Mesenchymal stem cell (in vitro differentiated cells and primary cell): ENCODE results near the gene LDLRAP1.

Source experiments
- DNase-seq: peaks from one replicate; pipeline ENCODE4 v3.0.0-alpha.2; 2013
- H2AFZ ChIP-seq: one replicate; pipeline ENCODE4 v1.6.1; 2013; ENCODE audit warnings: low read depth, mild to moderate bottlenecking, control low read depth, inconsistent platforms, low read length, moderate library complexity
- H2AK5ac ChIP-seq: 2 replicates; pipeline ENCODE4 v1.6.1; 2013; ENCODE audit warnings: low read length, moderate library complexity, mild to moderate bottlenecking, inconsistent platforms; ENCODE audit not compliant: severe bottlenecking
- H2BK120ac ChIP-seq: one replicate; pipeline ENCODE4 v1.6.1; 2013; ENCODE audit warnings: low read depth, mild to moderate bottlenecking, inconsistent platforms, low read length, moderate library complexity
- H2BK12ac ChIP-seq, 2 experiments: one replicate each; pipeline ENCODE4 v1.6.1; 2013; ENCODE audit warnings: inconsistent platforms in 2 of 2, low read length in 2 of 2, mild to moderate bottlenecking in 2 of 2, moderate library complexity in 2 of 2, control low read depth in 1 of 2
- H2BK15ac ChIP-seq: one replicate; pipeline ENCODE4 v1.6.1; 2013; ENCODE audit warnings: mild to moderate bottlenecking, low read depth, inconsistent platforms; ENCODE audit not compliant: poor library complexity, severe bottlenecking
- H2BK5ac ChIP-seq: 2 replicates; pipeline ENCODE4 v1.6.1; 2013; ENCODE audit warnings: low read depth, mild to moderate bottlenecking, low read length, control low read depth, inconsistent platforms; ENCODE audit not compliant: poor library complexity, severe bottlenecking
- H3K14ac ChIP-seq, 2 experiments: one replicate each; pipeline ENCODE4 v1.6.1; 2013; ENCODE audit warnings: inconsistent platforms in 2 of 2, low read length in 2 of 2, control low read depth in 1 of 2, mild to moderate bottlenecking in 1 of 2, moderate library complexity in 1 of 2
- H3K18ac ChIP-seq, 2 experiments: one replicate each; pipeline ENCODE4 v1.6.1; 2013; ENCODE audit warnings: inconsistent platforms in 2 of 2, low read length in 2 of 2, control low read depth in 1 of 2, low read depth in 1 of 2, mild to moderate bottlenecking in 1 of 2
- H3K23ac ChIP-seq, 2 experiments: one replicate each; pipeline ENCODE4 v1.6.1; 2013; ENCODE audit warnings: inconsistent platforms in 2 of 2, low read length in 2 of 2, mild to moderate bottlenecking in 2 of 2, moderate library complexity in 2 of 2, control low read depth in 1 of 2
- H3K27ac ChIP-seq: 2 replicates; pipeline ENCODE4 v1.5.1; 2013; ENCODE audit warnings: mild to moderate bottlenecking, moderate library complexity, low read length, control low read depth, inconsistent platforms; ENCODE audit not compliant: poor library complexity, severe bottlenecking
- H3K27me3 ChIP-seq, 2 experiments: 2 replicates each; pipeline versions ENCODE4 v1.6.1 to v1.7.0; 2013; ENCODE audit warnings: low read length in 2 of 2, mild to moderate bottlenecking in 2 of 2, moderate library complexity in 2 of 2, control low read depth in 1 of 2, inconsistent platforms in 1 of 2; ENCODE audit not compliant: control insufficient read depth in 1 of 2, insufficient read depth in 1 of 2
- H3K36me3 ChIP-seq, 2 experiments: 2 replicates each; pipeline versions ENCODE4 v1.6.1 to v1.7.0; 2013; ENCODE audit warnings: low read length in 2 of 2, control low read depth in 1 of 2, inconsistent platforms in 1 of 2, low read depth in 1 of 2, mild to moderate bottlenecking in 1 of 2; ENCODE audit not compliant: insufficient read depth in 2 of 2, control insufficient read depth in 1 of 2
- H3K4ac ChIP-seq, 2 experiments: one replicate each; pipeline ENCODE4 v1.6.1; 2013; ENCODE audit warnings: inconsistent platforms in 2 of 2, low read length in 2 of 2, mild to moderate bottlenecking in 2 of 2, moderate library complexity in 2 of 2, control low read depth in 1 of 2, low read depth in 1 of 2
- H3K4me1 ChIP-seq: 2 replicates; pipeline ENCODE4 v1.6.1; 2013; ENCODE audit warnings: low read depth, low read length, control low read depth; ENCODE audit not compliant: control insufficient read depth, insufficient read depth
- H3K4me2 ChIP-seq: 2 replicates; pipeline ENCODE4 v1.6.1; 2013; ENCODE audit warnings: low read length, mild to moderate bottlenecking, inconsistent platforms; ENCODE audit not compliant: poor library complexity, severe bottlenecking
- H3K4me3 ChIP-seq, 2 experiments: 2 replicates each; pipeline versions ENCODE4 v1.5.1 to v1.7.0; 2013; ENCODE audit warnings: low read length in 2 of 2, mild to moderate bottlenecking in 2 of 2, control low read depth in 1 of 2, low read depth in 1 of 2; ENCODE audit not compliant: insufficient read depth in 1 of 2
- H3K79me1 ChIP-seq: replicated peaks from 2 replicates; pipeline ENCODE4 v1.6.1; 2013; ENCODE audit warnings: mild to moderate bottlenecking, control low read depth, low read length, inconsistent platforms; ENCODE audit not compliant: poor library complexity, severe bottlenecking
- H3K9ac ChIP-seq: 2 replicates; pipeline ENCODE4 v1.7.0; 2013; ENCODE audit warnings: mild to moderate bottlenecking, low read length, moderate library complexity
- H3K9me3 ChIP-seq: 2 replicates; pipeline ENCODE4 v1.7.0; 2013; ENCODE audit warnings: mild to moderate bottlenecking, low read length; ENCODE audit not compliant: control insufficient read depth
- H4K8ac ChIP-seq: one replicate; pipeline ENCODE4 v1.6.1; 2013; ENCODE audit warnings: inconsistent platforms, mild to moderate bottlenecking, low read length, moderate library complexity
- H4K91ac ChIP-seq: one replicate; pipeline ENCODE4 v1.6.1; 2013; ENCODE audit warnings: mild to moderate bottlenecking, low read length, inconsistent platforms
- WGBS: methylation state at CpG from one replicate; pipeline ENCODE4 v1.1.7; 2013; ENCODE audit warnings: mixed read lengths; 5-methylcytosine and 5-hydroxymethylcytosine counted together

Gene LDLRAP1

GRCh38 chr1:25501235-25502058 lies 42.0 kb upstream of the LDLRAP1 start:
- no peak overlapping the region for H2AFZ ChIP-seq
- no peaks in the 10 kb centered on the region for H3K9me3 ChIP-seq
- no peak overlapping the region for H2BK15ac ChIP-seq
- H3K14ac ChIP-seq, result no peak overlapping the region
- no peak overlapping the region for H3K27ac ChIP-seq
- no peak overlapping the region for H3K9ac ChIP-seq
- 63% methylated on average over 6 of the region's 7 CpGs for WGBS
- H2BK5ac ChIP-seq, result no peak overlapping the region
- no peak overlapping the region for H3K4me3 ChIP-seq
- H2BK120ac ChIP-seq, result no peak overlapping the region
- H3K4me2 ChIP-seq, result no peak overlapping the region
- peaks cover 4% of the 10 kb centered on the region for H3K79me1 ChIP-seq
- H2AK5ac ChIP-seq, result no peak overlapping the region
- H3K23ac ChIP-seq, result no peak overlapping the region
- H3K27me3 ChIP-seq, result no peaks in the 10 kb centered on the region
- H4K8ac ChIP-seq, result no peak overlapping the region
- H4K91ac ChIP-seq, result peak overlapping the region; percentile 40
- no peak overlapping the region for H2BK12ac ChIP-seq
- H3K4me1 ChIP-seq, result peaks cover 14% of the 10 kb centered on the region
- H3K18ac ChIP-seq, result peak overlapping the region in 1 of 2 experiments; percentile 34
- DNase-seq, result peak; percentile 87
- peaks cover 22 to 28% of the 10 kb centered on the region in 2 experiments for H3K36me3 ChIP-seq
- no peak overlapping the region for H3K4ac ChIP-seq

GRCh38 chr1:25502957-25503356 lies 40.4 kb upstream of the LDLRAP1 start:
- Histone ChIP-seq H3K27ac (peak overlapping the region; percentile 10), H2AFZ (no peak overlapping the region), H3K23ac (no peak overlapping the region), H3K4me2 (no peak overlapping the region), H4K8ac (no peak overlapping the region), H3K14ac (no peak overlapping the region), H3K27me3 (no peaks in the 10 kb centered on the region), H3K4me1 (peaks cover 14% of the 10 kb centered on the region), H3K9ac (no peak overlapping the region), H3K9me3 (no peaks in the 10 kb centered on the region), H2BK120ac (no peak overlapping the region), H3K4ac (no peak overlapping the region), H3K4me3 (no peak overlapping the region), H4K91ac (no peak overlapping the region), H3K36me3 (peaks cover 14 to 16% of the 10 kb centered on the region in 2 experiments), H2BK5ac (no peak overlapping the region), H2BK12ac (no peak overlapping the region), H3K18ac (no peak overlapping the region), H3K79me1 (no peaks in the 10 kb centered on the region), H2AK5ac (no peak overlapping the region), H2BK15ac (no peak overlapping the region)
- 57% methylated on average over 3 of the region's 4 CpGs for WGBS
- DNase-seq, result peak; percentile 56

GRCh38 chr1:25503551-25504426 lies 39.6 kb upstream of the LDLRAP1 start:
- WGBS, result 92% methylated on average over 11 of the region's 12 CpGs
- Histone ChIP-seq H3K4me2 (no peak overlapping the region), H3K9me3 (no peaks in the 10 kb centered on the region), H4K8ac (peak overlapping the region; percentile 57), H4K91ac (peak overlapping the region; percentile 67), H3K36me3 (peaks cover 8 to 11% of the 10 kb centered on the region in 2 experiments), H3K14ac (no peak overlapping the region), H2AK5ac (no peak overlapping the region), H3K23ac (no peak overlapping the region), H2BK5ac (no peak overlapping the region), H3K4ac (peak overlapping the region in 1 of 2 experiments; percentile 11), H2BK15ac (no peak overlapping the region), H2BK12ac (peak overlapping the region in 1 of 2 experiments; percentile 71), H3K9ac (no peak overlapping the region), H3K18ac (no peak overlapping the region), H2BK120ac (no peak overlapping the region), H3K4me1 (peaks cover 14% of the 10 kb centered on the region), H3K79me1 (no peaks in the 10 kb centered on the region), H2AFZ (no peak overlapping the region), H3K27me3 (no peaks in the 10 kb centered on the region), H3K27ac (no peak overlapping the region), H3K4me3 (no peak overlapping the region)
- no peak for DNase-seq
